NCI-H2107 (cell line): Measurements from ENCODE around the gene NKX6-2.

Experiments used
- DNase-seq: peaks from one replicate; lab custom pipeline; 2025; lab: John Stamatoyannopoulos, UW

NKX6-2 gene

DNA sequence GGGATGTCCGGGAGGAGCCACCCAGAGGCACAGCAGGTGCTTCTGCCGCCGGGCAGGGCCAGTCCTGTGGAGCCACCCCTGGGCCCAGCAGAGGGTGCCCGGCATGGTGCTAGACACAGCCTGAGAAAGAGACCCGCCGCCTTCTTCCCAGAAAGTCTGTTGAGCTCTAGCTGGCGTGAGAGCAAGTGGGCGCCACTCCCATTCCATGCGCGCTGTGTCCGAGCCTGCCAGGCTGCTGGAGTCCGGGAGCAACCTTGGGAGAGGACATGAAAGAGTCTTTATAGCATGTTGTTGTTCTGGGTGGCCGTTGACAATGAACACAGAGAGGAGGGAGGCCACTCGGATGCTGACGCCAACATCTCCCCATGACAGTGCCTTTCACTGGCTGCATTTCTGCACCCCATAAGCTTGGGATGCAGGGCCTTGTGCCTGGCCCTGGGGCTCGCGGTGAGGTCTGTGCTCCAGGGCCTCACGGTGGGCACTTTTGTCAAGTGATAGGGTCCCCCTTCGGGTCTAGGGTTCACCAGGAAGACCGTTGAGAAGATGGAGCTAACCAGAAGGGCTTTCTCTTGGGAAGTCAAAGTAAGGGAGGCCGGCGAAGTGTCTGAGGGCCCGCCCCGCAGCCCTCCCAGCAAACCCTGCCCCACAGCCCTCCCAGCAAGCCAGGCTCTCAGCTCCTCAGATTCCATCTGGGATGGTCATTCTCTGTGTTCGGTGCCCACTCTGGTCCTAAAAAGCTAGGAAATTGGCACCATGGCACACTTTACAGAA, 47.3 kb downstream of the NKX6-2 start:
- DNase-seq, result no peak

DNA sequence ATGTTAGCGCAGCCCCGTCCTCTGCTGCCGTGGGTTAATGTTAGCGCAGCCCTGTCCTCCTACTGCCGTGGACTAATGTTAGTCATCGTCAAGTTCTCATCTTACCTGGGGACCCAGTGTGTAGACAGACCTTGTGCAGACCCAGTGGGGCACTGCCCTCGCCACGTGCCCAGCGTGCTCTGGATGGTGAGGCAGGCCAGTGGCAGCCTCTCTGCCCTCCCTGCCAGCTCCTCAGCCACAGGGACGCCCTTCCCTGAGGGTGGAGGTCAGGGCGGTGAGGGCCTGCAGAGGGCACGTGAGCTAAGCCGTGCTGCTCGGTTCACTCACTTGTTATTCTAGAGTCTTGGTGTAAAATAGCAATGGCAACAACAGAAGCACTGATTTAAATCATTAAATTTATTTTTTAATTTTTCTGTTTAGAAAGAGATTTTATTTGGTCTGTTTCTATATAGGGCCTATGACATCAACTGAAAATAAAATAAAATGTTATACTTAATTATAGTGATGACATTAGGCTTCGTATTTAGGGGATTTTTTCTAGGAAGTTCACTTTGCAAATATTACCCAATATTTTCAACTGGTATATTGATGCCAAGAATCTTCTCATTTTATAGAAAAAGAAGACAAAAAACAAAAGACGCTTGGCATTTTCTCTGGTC, 48.4 kb downstream of the NKX6-2 start:
- DNase-seq, result no peak

DNA sequence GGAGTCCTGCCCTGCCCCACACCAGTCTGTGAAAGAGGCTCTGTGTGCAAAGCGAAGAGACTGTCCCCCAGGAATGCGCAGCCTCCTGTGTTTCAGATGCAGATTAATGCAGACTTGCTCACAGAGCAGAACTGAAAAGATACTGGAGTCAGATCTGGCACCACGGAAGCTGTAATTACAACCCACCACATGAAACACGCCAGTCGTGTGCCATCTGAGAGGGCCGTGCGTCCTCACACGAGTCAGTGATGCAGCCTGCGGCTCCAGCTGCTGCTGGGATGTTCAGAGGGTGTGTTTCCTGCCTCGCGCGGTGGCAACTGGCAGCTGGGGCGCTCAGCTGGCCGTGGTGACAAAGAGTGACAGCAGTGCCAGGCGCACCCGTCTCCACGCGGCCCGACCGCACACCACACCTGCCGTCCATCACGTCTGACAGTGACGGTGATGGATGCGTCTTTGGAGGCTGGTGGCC, 50.0 kb downstream of the NKX6-2 start:
- no peak for DNase-seq

DNA sequence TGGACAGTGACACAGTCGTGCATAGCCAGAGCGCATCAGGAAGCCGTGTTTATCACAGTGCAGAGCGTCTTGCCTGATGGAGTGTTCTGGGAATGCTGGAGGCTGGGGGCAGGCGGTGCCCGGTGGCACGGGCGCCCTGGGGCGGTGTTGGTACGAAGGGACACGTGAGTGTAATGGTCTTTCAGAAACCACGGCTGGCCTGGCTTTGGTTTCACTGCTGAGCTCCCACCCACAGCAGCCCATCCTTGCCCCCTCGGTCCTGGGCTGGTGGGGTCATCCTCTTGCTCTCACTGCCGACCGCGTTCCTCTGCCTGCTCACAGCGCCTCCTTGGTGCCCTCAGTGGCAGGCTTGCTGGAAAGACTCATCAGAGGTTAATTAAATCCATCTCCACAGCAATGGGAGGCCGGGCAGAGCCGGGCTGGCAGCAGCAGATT, 50.6 kb downstream of the NKX6-2 start:
- DNase-seq, result no peak

DNA sequence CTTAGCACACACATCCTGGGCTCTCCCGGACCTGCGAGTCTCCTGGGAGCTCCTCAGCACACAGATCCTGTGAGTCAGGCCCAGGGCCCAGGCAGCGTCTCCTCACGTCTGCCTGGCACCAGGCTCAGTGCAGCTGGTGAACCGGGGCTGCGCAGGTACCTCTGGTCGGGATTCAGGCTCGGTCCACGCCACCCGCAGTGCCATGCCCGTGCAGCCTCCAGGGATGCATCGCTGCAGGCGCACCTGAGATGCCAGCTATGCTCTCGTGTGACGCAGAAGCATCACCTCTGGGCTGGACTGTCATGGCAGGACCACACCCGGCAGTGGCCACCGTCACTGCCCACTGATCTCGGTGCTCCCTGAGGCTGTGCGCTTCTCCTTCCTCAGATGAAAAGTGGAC, 52.0 kb downstream of the NKX6-2 start:
- no peak for DNase-seq
